Activated CD4-positive, CD25-positive, alpha-beta regulatory T cell (primary cell): ENCODE measurements around the gene SLC8A2.

Experiments
- DNase-seq, 4 experiments: peaks; one replicate each; lab custom pipeline; 2025; lab: John Stamatoyannopoulos, UW

Gene SLC8A2, protein sequence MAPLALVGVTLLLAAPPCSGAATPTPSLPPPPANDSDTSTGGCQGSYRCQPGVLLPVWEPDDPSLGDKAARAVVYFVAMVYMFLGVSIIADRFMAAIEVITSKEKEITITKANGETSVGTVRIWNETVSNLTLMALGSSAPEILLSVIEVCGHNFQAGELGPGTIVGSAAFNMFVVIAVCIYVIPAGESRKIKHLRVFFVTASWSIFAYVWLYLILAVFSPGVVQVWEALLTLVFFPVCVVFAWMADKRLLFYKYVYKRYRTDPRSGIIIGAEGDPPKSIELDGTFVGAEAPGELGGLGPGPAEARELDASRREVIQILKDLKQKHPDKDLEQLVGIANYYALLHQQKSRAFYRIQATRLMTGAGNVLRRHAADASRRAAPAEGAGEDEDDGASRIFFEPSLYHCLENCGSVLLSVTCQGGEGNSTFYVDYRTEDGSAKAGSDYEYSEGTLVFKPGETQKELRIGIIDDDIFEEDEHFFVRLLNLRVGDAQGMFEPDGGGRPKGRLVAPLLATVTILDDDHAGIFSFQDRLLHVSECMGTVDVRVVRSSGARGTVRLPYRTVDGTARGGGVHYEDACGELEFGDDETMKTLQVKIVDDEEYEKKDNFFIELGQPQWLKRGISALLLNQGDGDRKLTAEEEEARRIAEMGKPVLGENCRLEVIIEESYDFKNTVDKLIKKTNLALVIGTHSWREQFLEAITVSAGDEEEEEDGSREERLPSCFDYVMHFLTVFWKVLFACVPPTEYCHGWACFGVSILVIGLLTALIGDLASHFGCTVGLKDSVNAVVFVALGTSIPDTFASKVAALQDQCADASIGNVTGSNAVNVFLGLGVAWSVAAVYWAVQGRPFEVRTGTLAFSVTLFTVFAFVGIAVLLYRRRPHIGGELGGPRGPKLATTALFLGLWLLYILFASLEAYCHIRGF

DNA sequence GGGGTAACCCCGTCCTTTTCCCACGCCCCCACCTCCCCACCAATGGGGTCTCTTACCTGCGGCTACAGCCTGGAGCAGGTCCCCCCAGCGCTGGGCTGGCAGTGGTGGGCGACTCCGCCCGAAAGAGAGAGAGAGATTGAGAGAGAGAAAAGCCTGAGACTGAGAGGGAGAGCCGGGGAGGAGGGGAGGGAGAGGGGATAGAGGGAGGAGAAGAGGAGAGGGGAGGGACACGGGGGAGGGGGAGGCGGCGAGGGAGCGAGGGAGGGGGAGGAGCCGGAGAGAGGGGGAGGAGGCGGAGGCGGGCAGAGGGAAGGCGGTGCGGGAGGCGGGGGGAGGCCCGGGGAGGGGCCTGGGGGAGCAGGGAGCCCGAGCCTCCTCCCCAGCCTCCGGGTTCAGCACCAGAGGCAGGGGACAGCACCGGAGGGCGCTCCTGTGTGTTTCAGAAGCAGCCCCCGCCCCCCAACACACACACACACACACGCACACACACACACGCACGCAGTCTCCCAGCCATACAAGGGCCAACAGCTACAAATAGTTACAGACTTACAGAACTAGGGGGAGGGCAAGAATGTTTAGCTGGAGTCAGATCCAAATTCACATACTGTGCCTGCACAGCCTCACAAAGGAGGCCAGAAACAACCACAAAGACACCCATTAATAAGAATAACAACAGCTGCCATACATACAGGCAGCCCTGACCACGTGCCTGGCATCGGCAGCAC, at the start of gene SLC8A2:
TSS of gene SLC8A2 (minus strand) at position 161 of the 725 bp plus-strand sequence. CDS start 5,490 bp downstream, outside the sequence.
- peak in 2 of 4 experiments; percentile 40 to 49 for DNase-seq

DNA sequence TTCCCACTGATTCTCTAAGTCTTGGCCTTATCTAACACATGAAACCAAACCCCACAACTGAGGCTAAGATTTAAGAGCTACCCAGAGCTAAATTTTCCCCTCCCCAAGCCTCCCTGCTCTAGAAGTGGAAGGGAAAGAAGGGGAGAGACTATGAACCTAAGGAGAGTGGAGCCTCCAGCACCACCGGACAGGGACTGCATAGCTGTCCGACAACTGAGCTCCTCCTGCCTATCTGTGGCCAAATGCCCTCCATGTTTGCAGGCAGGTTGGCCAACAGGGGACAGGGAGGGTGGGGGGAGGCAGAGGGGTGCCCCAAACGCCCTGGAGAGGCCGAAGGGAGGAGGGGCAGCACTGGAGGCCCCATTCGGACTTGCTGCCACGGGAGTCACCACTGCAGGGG, 49.1 kb upstream of the SLC8A2 start:
- DNase-seq: no peak

DNA sequence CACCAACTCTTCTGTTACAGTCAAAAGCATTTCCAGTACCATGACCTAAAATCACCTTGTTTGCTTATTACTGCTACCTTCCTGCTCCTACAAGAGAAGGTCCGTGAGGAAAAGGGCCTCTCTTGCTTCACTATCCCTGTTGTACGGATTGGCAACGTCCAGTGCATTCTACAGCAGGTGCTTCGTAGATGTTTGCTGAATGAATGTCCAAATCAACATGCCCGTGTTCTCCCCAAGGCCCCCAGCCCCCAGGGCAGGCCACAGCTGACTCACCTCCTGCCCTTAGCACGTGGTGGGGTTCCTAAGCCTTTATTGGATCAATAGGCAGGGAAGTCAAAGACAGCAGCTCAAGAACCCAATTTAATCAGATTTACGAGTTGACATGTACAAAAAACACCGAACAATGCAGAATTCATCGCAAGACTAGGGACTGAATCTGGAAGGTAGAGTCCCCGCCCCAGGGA, 48.7 kb upstream of the SLC8A2 start:
- no peak for DNase-seq

DNA sequence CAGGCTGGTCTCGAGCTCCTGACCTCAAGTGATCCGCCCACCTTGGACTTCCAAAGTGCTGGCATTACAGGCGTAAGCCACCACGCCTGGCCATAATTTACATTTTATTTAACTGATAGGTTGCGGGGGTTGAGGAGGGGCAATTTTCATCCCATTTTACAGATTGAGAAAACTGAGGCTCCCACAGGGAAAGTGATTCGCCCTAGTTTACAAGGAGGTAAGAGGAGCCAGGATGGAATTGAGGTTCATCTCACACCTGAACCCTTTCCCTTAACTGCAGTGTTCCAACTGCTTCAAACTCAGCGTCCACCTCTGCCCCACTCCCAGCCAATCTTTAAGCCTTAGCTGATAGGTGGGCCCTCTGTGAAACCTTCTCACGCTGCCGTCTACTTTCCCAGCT, 47.2 kb upstream of the SLC8A2 start:
- DNase-seq: no peak

DNA sequence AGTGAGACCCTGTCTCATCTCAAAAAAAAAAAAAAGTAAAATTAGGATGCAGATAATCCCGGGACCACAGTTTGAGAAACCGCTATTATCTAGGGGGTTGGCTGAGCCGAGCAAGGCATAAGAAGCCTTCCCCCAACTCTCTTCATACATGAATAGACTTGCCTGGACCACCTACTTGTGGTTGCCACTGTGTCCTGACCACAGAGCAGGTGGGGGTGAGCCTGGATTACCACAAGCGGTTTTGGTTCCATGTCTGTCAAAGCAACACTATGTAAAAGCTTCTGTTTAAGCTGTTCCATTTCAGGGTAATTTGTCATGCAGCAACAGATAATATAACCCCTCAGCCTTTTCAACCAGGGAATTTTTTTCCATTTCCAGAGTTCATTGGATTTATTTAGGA, 46.4 kb upstream of the SLC8A2 start:
- no peak for DNase-seq

DNA sequence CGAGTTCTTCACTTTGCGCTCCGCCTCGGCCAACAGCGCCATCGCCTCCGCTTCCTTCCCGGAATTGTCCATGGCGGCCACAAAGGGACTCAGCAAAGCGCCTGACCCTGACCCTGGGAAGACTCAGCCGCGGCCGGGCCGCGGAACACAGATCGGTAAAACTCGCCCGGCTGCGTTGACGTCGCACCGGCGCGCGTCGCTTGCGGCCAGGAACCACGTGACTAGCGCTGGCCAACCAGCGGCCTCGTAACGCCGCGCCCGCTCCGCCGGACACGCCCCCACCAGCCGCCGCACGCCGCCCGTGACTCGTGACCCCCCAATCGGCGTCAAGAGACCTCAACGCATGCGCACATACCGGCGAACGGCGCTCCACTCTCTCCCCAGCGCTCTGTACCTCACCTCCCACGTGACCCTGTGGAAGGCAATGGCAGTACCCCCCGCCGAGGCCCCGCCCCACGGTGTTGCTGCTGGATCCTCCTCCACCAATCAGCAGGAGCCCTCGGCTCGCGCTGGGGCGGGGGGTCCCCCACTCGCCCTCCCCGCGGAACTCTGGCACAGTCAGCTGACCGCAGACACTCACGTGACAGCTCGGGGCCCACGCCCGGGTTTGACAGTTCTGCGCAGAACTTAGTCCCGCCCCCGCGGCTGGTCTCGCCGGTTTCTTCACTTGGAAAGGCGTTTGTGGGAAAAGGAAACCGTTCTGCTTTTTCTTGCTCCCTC, 43.3 kb upstream of the SLC8A2 start, which contains the start of gene NAPA:
TSS of gene NAPA (minus strand) at position 195 of the 720 bp plus-strand sequence. CDS start at position 72, 123 bp downstream.
- peak; percentile 100 for DNase-seq

DNA sequence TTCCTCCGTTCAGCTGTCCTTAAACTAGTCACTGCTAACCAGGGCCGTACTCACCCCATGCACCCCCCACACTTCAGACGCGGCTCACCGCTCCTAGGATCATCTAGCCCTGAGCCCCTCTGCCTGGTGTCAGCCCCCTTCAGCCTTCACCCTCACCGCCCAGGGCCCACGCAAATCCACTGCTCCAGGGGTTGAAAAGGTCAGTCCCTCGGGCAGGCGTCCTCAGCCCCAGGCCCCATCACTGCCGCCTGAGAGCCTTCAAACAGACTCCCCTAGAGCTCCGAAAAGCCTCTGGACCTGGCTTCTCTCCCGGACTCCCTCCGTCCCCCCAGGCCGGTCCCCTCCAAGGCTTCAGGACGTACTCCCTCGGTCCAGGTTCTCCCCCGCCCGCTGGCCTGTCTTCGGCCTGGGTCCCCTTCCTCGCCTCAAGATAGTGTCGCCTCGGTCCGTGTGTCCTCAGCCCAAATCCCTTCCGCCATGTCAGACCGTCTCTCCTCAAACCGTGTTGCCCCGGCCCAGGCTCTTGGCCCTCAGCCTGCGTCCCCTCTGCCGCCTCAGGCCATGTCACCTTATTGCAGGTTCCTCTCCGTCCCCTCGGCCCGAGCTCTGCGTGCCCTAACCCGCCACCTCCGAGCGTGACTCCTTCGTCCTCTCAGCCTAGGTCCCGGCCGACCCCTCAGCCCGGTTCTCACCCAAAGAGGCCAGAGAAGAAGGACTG, 42.6 kb upstream of the SLC8A2 start:
- peak in 1 of 4 experiments; percentile 40 for DNase-seq

DNA sequence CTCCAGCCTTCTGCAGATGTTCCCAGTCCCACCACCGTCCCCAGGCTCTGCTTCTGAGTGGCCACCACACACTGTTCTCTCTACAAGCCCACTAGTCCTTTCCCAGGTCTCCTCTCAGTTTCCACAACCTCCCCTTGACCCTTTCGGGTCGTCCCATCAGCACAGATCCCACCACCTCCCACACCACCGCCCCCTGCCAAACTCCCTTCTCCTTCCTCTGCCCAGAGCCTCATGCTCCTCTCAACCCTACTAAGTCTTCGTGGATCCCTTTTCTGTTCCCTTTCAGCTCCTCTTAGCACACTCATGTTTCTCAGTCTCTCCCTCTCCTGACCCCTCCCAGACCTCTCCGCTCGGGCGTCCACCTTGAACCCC, 41.2 kb upstream of the SLC8A2 start:
- DNase-seq: no peak

DNA sequence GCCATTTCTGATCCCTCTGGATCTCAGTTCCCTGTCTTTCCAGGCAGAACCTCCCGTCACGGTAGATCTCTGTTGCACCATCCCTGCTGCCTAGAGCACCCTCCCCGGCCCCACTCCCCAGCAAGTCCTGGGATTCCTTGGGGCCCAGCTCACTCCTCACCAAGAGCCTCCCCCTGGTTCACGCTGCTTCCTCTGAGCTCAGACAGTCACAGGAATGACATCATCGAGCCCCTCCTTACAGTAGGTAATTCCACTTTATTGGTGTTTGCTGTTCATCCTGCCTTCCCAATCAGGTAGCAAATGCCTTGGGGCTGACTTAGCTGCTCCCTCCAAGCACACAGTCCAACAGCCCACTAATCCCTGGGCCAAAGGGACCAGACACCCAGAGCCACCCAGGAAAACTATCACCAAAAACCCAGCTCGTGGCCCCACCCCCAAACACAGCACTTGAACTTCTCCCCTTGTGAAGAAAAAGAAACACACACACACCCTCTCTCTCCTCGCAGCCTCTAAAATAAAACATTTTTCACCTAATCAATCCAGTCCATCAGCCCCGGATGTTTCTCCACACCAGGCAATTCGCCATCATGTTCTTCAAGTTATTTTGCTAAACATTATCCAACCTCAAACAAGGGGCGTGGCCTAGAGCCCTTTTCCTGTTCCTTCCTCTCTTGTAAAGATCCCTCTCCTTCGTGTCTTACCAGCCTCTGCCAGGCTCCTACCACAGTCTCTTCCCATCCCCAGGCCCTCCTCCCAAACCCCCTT, 40.7 kb upstream of the SLC8A2 start:
- DNase-seq: no peak

DNA sequence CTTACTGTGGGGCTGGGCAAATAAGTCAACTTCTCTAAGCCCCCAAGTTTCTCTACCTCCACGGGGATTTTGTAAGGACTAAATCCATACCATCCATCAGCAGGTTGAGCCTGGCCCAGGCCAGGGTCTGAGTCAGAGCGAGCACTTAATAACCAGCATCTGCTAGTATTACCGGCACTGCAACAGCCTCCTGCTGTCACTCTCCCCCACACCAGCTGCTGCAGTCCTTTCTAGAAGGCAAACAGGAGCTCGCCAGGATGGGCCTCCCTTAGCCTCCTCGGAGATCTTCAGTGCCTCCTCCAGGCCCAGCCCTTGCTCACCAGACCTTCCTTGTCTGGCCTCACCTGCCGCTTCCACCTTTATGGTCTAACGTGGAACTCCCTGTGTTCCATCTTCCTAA, 40.0 kb upstream of the SLC8A2 start:
- no peak for DNase-seq

DNA sequence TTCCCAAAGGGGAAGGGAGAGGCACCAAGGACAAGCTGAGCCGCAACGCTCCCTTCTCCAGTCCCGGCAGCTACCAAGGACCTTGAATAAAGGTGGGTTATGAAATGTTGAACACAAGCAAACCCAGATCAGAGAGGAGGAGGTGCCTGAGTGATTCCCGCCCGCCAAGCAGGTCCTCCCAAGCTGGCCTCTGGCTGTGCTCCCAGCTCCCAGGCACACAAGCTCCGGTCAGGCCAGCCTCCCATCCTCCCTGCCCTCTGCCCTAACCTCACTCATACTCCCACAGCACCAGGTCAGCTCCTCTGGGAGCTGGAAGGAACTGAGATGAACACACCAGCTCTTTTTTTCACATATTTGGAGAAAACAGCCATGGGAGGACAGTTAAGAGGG, 39.4 kb upstream of the SLC8A2 start:
- no peak for DNase-seq

DNA sequence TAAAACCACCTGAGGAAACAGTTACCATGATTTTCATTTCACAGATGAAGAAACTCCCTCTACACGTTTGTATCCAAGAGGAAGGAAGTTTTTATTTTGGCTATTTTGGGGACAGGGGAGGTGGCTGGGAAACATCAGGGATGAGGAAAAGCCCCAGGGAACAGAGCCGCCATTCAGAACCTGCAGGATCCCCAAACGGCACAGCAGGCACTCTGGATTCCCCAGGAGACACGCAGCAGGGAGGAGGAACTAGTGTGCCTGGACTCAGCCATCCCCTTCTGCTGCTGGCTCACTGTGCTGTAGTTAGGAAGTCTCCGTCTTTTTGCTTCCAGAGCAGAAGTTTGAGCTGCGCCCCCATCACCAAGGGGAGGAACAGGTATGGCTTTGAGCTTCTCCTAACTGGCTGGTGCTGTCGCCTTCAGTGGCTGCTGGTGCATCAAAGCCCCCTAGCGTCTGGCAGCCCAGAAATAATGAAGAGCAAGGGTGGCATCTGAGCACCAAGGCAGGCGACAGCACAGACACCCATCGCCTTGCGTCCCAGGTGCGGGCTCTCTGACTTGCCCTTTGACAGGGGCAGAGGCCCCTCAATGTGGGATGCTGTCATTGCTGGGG, 38.9 kb upstream of the SLC8A2 start:
- DNase-seq: no peak

DNA sequence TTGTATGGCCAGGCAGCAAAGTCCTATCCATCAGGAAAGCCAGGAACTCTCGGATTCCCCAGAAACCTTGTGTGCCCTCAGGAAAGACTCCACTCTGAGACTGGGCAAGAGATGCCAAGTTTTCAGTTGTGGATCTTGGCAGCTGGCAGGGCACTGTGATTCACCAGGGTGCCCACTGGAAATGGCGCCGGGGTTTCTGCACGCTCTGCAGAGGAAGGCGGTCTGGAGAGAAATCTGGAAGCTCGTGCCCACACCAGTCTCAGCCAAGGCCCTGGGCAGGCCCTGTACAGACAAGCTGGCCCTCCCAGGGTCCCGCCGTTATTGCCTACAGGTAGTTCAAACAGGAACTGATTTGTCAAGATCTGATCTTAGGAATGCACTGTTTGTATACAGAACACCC, 38.3 kb upstream of the SLC8A2 start:
- no peak for DNase-seq

DNA sequence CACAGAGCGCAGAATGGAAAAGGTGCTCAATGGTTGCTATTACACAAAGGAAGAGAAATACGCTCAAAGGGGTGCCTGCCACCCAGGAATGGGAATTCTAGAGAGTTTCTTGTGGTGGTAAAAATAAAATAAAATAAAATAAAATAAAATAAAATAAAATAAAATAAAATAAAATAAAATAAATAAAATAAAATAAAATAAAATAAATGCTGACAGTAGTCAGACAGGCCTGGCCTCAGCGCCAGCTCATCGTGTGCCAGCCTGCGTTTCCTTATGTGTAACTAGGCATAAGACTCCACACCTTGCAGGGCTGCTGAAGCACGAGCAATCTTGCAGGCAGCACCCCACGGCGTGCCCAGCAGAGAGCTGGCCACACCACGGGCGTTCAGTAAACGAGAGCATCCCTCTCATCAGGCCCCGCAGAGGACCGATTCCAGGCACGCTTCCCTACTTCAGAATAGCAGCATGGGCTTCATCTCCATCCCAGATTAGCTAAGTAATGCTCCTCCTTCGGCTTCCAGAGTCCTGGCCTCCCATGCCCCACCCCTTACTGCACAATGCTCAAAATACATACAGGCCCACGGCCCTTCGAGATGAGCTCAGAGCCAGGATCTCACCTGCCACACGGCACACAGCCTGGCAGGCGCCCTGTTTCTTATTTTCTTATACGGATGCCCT, 37.6 kb upstream of the SLC8A2 start:
- DNase-seq: no peak

DNA sequence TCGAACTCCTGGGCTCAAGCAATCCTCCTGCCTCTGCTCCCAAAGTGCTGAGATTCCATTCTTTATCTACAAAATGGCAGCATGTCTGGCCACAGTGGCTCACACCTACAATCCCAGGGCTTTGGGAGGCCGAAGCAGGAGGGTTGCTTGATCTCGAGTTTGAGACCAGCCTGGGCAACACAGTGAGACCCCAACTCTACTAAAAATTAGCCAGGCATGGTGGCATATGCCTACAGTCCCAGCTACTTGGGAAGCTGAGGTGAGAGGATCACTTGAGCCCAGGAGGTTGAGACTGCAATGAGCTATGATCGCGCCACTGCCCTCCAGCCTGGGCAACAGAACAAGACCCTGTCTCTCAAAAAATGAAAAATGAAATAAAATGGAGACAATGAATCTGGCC, 37.0 kb upstream of the SLC8A2 start:
- no peak for DNase-seq

DNA sequence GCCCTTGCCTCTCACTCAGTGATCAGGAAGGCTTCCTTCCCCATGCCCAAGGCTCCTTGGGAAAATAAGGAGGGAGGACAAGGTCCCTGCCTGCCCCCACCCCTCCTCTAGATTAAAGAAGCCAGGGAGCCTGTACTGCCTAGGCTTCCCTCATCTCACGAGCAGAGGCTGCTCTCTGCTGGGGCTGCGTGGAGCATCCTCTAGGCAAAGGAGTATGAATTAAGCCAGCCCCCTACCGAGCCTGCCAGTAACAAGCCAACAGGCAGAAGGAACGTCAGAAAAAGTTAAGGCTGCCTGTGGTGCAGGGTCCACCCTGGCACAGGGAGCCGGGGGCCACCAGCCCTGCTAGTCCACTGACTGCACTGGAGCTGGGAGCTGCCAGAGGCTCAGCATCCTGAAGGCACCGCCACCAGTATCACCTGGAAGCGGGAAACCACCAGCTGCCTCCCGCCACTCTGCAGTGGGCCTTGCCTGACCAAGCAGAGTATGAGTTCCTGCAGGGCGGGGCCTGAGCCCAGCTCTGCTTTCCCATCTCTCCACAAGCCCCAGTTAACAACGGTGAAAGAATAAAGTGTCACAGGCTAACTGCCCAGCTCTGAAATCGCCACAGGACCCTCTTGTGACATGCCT, 36.3 kb upstream of the SLC8A2 start:
- DNase-seq: no peak

DNA sequence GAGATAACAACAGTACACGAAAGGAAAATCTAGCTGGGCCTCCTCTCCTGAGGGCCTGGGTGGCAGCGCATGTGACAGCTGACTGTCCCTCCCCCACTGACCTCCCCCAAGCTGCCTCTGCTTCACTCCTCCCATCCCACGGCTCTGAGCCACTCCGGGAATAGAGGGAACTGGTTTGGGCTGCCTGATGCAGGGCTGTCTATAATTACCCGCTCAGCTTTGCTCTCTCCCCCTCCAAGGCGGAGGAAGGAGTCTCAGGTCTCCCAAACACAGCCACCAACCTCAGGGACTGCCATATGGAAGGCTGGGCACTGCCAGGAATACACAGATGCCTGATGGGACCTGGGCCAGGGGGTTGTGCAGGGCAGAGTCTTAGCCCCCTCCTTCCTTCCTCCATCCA, 35.3 kb upstream of the SLC8A2 start:
- no peak for DNase-seq

DNA sequence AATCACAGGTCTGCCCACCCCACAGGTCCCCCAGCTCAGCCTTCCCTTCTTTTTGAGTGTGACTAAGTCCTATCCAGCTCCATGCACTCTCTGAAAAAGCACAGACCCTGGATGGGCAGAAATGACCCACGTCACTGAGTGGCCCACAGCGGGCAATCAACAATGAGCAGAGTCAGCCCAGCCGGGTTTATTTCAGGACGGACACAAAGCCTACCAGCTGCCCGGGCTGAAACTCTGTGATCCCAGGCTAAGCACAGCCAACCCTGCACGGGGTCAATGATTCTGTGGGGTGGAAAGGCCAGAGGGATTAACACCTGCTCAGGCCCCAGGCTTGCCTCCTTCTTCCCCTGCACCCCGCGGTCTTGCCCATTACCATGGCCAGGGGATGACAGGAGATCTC, 34.8 kb upstream of the SLC8A2 start:
- DNase-seq: no peak

DNA sequence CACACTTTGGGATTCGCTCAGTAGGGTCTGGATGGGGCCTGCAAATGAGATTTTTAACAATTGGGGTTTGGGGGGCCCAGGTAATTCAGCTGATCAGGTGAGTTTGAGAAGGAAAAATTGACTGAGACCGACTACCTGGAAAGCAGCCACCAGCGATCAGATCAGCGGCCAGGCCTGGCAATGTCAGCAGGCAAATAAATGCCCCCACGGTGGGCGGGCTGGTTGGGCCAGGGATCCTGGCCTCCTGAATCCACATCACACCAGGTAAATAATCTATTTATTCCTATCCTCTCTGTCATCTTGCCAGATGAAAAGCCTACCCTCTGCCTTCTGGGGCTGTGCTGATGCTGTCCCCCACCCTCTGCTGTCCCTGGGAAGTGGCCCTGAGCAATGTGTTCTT, 33.8 kb upstream of the SLC8A2 start:
- no peak for DNase-seq
